Measurements from ENCODE around the gene KLF12.

The KLF12 gene

DNA sequence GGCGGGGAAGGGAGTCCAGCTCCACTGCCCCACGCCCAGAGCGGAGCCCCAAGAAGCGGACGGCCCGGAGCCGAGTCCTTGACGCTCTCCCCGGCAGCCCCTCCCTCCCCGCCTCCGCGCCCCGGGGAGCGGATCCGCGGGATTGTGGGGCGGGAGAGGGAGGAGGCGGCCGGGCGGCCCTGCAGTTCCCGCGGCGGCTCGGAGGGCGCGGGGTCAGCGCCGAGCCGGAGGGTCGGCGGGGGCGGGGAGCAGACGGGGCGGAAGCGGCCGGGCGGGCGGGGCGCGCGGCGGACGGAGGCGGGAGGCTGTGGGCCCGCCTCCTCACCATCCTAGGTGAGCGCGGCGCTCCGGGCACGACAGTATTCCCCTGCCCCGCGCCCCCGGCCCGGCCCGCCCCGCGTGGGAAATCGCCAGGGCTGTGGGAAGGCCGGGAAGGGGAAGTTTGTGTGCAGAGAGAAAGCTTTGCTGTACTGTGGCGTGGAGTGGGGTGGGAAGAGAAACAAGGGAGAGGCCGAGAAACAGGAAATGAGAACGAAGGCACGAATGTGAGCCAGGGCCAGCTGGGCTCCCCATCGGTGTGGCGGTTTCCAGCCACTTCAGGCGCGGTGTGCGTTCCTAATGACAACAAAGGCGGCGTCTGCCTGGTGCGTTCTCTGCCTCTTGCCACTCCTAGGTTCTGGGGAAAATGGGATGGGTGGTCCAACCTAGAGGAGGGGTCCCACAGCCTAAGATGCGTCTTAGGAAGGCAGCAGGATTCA lies 1.3 kb upstream of the KLF12 start:
- H3K27ac ChIP-seq = peak overlapping the region; percentile 36; the same call in 1 of the 2 replicates
- TF ChIP-seq, protein P1, sequence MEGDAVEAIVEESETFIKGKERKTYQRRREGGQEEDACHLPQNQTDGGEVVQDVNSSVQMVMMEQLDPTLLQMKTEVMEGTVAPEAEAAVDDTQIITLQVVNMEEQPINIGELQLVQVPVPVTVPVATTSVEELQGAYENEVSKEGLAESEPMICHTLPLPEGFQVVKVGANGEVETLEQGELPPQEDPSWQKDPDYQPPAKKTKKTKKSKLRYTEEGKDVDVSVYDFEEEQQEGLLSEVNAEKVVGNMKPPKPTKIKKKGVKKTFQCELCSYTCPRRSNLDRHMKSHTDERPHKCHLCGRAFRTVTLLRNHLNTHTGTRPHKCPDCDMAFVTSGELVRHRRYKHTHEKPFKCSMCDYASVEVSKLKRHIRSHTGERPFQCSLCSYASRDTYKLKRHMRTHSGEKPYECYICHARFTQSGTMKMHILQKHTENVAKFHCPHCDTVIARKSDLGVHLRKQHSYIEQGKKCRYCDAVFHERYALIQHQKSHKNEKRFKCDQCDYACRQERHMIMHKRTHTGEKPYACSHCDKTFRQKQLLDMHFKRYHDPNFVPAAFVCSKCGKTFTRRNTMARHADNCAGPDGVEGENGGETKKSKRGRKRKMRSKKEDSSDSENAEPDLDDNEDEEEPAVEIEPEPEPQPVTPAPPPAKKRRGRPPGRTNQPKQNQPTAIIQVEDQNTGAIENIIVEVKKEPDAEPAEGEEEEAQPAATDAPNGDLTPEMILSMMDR (conservative IDR thresholded peaks at IDR 0.05) = no peak

DNA sequence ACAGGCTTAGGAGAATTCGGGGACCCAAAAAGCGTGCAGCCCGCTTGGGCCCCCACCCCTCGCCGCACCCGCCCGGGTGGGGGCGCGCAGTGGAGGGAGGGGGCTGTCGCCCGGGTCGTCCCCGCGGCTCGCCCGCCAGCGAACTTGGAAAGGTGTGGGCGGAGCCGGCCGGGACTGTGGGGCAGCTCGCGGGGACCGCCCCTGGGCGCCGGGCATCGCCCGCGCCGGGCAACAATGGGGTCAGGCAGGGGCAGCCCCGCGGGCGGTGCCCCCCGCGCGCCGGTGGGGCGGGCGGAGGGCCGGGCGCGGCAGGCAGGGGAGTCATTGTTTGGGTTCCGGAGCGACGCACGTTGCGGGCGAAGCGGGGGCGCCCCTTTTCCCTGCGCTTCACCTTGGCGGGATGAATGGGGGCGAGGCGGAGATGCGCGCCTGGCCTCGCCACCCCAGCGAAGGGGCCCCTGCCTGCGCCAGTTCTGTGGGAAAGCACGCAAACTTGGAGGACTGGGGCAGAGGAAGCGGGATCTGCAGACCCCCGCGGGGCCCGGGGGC lies 647 bp upstream of the KLF12 start:
- TF ChIP-seq, protein P1 (conservative IDR thresholded peaks at IDR 0.05) = no peak
- H3K27ac ChIP-seq = peak overlapping the region; percentile 36; the same call in 1 of the 2 replicates

DNA sequence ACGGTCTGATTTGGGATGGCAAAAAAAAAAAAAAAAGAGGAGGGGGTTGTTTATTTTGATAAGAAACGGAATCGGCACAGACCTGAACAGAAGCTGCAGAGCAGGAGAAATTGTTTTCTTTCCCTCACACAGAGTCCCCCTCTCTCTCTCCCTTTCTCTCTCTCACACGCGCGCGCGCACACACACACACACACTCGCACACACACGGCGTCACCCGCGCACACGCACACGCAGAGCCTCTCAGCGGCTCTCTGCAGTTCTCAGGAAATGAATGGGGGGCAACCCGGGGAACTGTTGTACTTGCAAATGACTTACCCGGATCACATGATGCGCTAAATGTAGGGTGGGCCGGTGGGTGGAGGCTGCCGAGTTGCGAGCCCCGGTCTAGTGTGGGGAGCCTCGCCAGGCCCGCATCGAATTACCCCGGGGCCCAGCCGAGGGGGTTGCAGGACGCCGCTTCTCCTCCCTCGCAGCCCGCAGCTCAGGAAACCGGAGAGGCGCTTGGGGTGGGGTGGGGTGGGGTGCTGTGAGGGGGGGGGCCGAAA lies 475 bp downstream of the KLF12 start:
- H3K27ac ChIP-seq = no peak overlapping the region; the same call in 1 of the 2 replicates
- TF ChIP-seq, protein P1 (conservative IDR thresholded peaks at IDR 0.05) = no peak

DNA sequence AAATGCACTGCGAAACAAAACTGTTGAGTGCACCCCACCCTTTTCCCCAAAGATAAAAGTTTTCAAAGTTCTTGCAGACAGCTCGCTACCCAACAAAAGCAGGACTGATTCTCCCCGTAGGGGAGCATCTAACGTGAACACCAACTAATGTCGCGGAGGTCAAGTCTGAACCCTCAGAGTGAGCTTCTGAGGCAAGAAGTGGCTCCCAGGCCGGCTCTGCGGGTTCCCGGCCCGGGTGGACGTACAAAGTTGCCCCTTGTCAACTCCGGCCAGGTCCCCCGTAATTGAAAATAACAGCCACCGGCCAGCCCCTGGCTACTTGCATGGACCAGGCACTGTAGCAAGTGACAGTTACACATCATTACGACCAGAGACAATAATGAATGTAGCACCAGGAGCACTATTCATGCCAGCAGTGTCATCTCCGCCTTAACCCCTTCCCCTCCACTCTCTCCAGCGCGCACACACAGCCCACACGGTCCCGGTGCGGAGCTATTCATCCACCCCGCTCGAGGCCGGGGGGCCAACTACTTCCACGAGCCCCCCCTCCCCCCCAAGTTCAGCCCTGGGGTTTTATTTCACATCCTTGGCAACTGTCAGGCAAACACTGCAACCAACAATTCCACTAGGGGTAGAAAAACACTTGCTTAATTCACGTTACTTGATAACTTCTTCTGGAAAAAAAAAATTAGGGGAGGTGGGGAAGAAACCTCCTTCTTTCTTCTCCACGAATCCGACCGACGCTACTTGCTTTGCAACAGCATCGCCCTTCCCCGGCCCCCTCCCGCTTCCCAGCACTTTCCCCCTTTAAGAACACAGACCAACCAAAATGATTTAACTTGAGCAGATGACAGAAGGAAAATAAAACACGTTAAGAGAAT lies 1.2 kb downstream of the KLF12 start:
- no peak overlapping the region for H3K27ac ChIP-seq
- TF ChIP-seq, protein P1 (conservative IDR thresholded peaks at IDR 0.05) = no peak

DNA sequence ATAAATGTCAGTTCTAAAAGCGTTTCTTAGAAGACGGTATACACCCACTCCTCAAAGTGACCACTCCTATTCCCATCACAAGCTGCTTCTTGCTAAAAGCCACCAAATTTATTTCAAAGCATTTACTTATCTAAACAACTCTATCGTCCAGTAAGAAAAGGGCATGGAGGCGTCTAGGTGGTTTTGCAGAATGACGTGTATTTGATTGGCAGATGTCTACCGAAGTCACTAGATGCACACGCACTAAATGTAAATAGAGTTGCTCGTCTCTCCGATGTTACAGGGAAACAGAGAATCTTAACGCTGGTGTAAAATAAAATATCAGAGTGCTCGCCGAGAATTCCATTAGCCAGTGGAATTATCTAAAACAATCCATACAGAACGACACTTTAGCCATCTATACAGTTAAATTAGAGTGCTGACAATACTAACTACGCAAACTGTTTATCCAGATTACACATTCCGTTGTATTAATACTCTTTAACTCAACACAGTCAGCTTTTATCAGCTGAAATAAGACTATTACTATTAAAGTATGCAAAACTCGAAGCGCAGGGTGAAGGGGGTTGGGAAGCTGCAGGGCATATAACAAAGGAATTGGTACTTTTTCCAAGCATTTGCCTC lies 1.9 kb downstream of the KLF12 start:
- no peak overlapping the region for H3K27ac ChIP-seq

DNA sequence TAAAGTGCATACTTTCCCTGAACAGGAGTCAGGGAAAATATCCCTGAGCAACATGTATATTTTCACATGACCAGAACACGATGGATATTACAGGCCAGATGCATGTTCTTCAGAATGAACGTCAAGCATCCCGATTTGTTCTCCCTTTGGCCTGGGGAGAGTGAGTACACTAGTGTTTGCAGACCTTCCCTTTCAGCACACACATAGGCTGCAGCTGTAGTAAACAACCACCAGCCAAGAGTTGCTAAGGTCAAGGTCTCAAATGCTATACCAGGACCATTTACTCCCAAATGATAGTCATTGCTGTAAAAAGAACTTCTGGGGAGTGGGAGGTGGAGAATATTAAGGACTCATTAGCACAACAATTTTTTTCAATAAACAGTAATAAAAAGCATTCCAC lies 3.0 kb downstream of the KLF12 start:
- TF ChIP-seq, protein P1 (conservative IDR thresholded peaks at IDR 0.05) = no peak
- H3K27ac ChIP-seq = no peak overlapping the region

More for the DNA sequence above, 1.9 kb downstream of the KLF12 start:
- TF ChIP-seq, protein P1 (conservative IDR thresholded peaks at IDR 0.05) = no peak

All from VCaP (cell line).